Ishikawa (cell line): ENCODE measurements around the gene KAT6B.

Source experiments
- CEBPB ChIP-seq: IDR thresholded peaks from 2 replicates; pipeline ENCODE4 v1.6.1; 2012
- CREB1 ChIP-seq: IDR thresholded peaks from 2 replicates; pipeline ENCODE4 v1.6.1; 2012; ENCODE audit warnings: low read depth
- EGR1 ChIP-seq: IDR thresholded peaks from 2 replicates; pipeline ENCODE4 v1.6.1; 2012
- EP300 ChIP-seq: IDR thresholded peaks from 2 replicates; pipeline ENCODE4 v1.6.1; 2012; ENCODE audit warnings: borderline replicate concordance
- FOXM1 ChIP-seq: IDR thresholded peaks from 2 replicates; pipeline ENCODE4 v1.6.1; 2012; ENCODE audit warnings: low read depth, borderline replicate concordance
- MAX ChIP-seq: IDR thresholded peaks from 2 replicates; pipeline ENCODE4 v1.6.1; 2012
- NFIC ChIP-seq: IDR thresholded peaks from 2 replicates; pipeline ENCODE4 v1.6.1; 2012
- RAD21 ChIP-seq: IDR thresholded peaks from 2 replicates; pipeline ENCODE4 v1.6.1; 2012; ENCODE audit warnings: low read depth
- TAF1 ChIP-seq: IDR thresholded peaks from 2 replicates; pipeline ENCODE4 v1.6.1; 2012; ENCODE audit warnings: low read depth, mild to moderate bottlenecking
- TCF12 ChIP-seq: IDR thresholded peaks from 2 replicates; pipeline ENCODE4 v1.6.1; 2012; ENCODE audit warnings: low read depth
- TEAD4 ChIP-seq: IDR thresholded peaks from 2 replicates; pipeline ENCODE4 v1.6.1; 2012
- YY1 ChIP-seq: IDR thresholded peaks from 2 replicates; pipeline ENCODE4 v1.6.1; 2012; ENCODE audit warnings: low read depth
- ZBTB7A ChIP-seq: IDR thresholded peaks from 2 replicates; pipeline ENCODE4 v1.6.1; 2012; ENCODE audit warnings: low read depth
- TF ChIP-seq, protein P1 (sequence below): IDR thresholded peaks from 2 replicates; pipeline ENCODE4 v1.6.1; 2012; ENCODE audit warnings: low read depth, mild to moderate bottlenecking
- TF ChIP-seq, protein P2 (sequence below): IDR thresholded peaks from 2 replicates; pipeline ENCODE4 v1.6.1; 2012

KAT6B gene

DNA sequence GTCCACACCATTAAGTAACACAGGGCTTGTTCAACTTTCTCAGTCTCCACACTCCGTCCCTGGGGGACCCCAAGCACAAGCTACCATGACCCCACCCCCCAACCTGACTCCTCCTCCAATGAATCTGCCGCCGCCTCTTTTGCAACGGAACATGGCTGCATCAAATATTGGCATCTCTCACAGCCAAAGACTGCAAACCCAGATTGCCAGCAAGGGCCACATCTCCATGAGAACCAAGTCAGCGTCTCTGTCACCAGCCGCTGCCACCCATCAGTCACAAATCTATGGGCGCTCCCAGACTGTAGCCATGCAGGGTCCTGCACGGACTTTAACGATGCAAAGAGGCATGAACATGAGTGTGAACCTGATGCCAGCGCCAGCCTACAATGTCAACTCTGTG lies 204.0 kb downstream of the KAT6B start:
- TF ChIP-seq TEAD4 (no peak), MAX (no peak), TCF12 (no peak), CREB1 (no peak), TAF1 (no peak), NFIC (no peak), YY1 (no peak), ZBTB7A (no peak), CEBPB (no peak), EGR1 (no peak), FOXM1 (no peak), RAD21 (no peak), EP300 (no peak)
- TF ChIP-seq, protein P1, sequence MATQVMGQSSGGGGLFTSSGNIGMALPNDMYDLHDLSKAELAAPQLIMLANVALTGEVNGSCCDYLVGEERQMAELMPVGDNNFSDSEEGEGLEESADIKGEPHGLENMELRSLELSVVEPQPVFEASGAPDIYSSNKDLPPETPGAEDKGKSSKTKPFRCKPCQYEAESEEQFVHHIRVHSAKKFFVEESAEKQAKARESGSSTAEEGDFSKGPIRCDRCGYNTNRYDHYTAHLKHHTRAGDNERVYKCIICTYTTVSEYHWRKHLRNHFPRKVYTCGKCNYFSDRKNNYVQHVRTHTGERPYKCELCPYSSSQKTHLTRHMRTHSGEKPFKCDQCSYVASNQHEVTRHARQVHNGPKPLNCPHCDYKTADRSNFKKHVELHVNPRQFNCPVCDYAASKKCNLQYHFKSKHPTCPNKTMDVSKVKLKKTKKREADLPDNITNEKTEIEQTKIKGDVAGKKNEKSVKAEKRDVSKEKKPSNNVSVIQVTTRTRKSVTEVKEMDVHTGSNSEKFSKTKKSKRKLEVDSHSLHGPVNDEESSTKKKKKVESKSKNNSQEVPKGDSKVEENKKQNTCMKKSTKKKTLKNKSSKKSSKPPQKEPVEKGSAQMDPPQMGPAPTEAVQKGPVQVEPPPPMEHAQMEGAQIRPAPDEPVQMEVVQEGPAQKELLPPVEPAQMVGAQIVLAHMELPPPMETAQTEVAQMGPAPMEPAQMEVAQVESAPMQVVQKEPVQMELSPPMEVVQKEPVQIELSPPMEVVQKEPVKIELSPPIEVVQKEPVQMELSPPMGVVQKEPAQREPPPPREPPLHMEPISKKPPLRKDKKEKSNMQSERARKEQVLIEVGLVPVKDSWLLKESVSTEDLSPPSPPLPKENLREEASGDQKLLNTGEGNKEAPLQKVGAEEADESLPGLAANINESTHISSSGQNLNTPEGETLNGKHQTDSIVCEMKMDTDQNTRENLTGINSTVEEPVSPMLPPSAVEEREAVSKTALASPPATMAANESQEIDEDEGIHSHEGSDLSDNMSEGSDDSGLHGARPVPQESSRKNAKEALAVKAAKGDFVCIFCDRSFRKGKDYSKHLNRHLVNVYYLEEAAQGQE = no peak
- TF ChIP-seq, protein P2, sequence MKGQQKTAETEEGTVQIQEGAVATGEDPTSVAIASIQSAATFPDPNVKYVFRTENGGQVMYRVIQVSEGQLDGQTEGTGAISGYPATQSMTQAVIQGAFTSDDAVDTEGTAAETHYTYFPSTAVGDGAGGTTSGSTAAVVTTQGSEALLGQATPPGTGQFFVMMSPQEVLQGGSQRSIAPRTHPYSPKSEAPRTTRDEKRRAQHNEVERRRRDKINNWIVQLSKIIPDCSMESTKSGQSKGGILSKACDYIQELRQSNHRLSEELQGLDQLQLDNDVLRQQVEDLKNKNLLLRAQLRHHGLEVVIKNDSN = no peak

GRCh38 chr10:75032119-75032518 lies 205.7 kb downstream of the KAT6B start:
- TF ChIP-seq ZBTB7A (no peak), YY1 (no peak), CEBPB (no peak), CREB1 (no peak), MAX (no peak), NFIC (no peak), RAD21 (no peak), TEAD4 (no peak), EP300 (no peak), TAF1 (no peak), TCF12 (no peak), EGR1 (no peak), FOXM1 (no peak)
- TF ChIP-seq, protein P1 = no peak
- TF ChIP-seq, protein P2 = no peak

DNA sequence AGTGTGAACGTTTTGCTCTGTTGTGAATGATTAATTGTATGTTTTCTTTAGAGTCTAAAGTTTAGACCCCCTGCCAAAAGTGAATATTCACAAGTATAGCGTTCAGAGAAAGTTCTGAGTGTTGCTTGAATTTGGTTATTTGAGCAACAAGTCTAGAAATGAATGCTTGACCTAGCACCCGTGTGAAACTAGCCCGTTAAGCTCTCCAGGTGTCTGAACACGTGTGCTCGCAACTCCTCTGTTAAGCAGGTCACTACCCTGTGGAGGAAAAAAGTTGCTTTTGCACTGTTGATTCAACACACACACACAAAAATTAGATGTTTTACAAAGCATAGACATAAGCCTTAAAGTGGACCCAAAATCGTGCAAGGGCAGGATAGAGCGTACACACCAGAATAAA lies 206.4 kb downstream of the KAT6B start:
- no peak for TF ChIP-seq YY1
- no peak for TF ChIP-seq CEBPB
- no peak for TF ChIP-seq TAF1
- no peak for TF ChIP-seq EP300
- TF ChIP-seq CREB1 = no peak
- TF ChIP-seq ZBTB7A = no peak

GRCh38 chr10:75033399-75034130 lies 207.2 kb downstream of the KAT6B start:
- TF ChIP-seq FOXM1 (no peak), TEAD4 (no peak), YY1 (no peak), ZBTB7A (no peak), CEBPB (no peak), TCF12 (no peak)
- TF ChIP-seq, protein P1 = no peak
